Activated T-helper 9 cell treated with anti-CD3 and anti-CD28 coated beads, Interleukin-2, amount 50 U/mL, for 16 hours (primary cell): Measurements from ENCODE around the gene ADCY10.

Experiments
- DNase-seq: peaks from one replicate; pipeline ENCODE4 v3.0.0-alpha.2; 2020; ENCODE audit warnings: low read depth

Gene ADCY10

DNA sequence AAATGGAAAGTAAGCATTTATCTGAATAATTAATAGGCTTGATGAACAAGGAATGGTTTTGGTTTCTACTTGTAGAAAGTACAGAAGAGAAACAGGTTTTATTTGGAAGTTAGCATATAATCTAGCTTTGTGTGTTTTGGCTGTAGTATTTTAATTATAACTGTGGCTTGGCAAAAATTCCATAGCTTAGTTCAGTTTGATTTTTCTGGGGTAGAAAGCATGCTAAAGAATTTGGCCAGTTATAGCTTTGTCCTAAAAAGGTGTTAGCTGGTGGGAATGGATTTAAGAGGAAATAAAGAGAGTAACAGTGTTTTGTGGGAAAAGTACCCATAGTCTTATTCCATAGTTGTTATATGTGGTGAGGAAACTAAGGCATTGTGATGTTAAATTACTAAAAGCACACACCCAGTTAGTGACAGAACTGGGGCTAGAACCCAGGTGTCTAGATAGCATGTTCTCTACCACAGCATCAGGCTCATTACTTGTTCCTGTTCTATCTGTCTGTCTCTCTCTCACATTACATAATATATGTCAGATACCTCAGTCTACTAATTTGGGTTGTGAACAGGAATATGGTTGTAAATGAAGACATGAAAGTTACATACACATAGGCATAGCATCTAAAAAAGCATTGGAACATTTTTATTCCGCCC, 137.2 kb downstream of the ADCY10 start:
- DNase-seq: no peak

DNA sequence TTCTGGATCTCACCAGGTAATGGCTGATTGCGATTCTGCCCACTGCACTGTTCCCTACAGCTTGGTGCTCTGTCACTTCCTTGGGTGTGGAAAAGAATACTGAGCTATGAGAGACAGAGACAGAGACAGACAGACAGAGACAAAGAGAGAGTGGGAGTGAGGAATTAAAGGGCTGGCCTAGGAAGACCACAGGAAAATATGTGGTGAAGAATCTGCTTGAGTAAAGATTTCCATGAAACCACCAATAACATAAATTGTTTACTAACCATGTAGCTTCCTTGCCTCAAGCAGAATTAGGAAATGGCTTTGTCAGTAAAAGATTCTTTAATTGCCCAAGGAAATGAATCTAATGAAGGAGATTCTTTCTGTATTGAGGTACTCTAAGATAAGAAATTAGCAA, 137.8 kb downstream of the ADCY10 start:
- DNase-seq: no peak

- no peak for DNase-seq
Measured at GRCh38 chr1:167775178-167775577, 138.8 kb downstream of the ADCY10 start.

GRCh38 chr1:167774710-167775109, 139.2 kb downstream of the ADCY10 start:
- DNase-seq: no peak

DNA sequence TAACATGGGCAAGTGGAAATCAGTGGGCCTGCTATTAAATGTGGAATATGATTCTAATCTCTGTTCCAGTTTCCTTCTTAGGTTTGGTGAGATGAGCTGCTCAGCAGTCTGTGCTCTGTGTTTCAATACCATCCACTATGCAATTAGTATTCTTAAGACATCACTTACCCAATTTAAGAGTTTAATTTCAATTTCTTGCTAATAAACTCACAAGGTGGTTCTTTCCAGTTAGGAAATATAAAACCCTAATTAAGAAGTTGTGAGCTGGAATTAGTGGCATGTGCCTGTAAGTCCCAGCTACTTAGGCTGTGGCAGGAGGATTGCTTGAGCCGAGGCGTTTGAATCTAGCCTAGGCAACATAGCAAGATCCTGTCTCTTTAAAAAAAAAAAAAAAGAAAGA, 140.4 kb downstream of the ADCY10 start:
- DNase-seq: no peak

DNA sequence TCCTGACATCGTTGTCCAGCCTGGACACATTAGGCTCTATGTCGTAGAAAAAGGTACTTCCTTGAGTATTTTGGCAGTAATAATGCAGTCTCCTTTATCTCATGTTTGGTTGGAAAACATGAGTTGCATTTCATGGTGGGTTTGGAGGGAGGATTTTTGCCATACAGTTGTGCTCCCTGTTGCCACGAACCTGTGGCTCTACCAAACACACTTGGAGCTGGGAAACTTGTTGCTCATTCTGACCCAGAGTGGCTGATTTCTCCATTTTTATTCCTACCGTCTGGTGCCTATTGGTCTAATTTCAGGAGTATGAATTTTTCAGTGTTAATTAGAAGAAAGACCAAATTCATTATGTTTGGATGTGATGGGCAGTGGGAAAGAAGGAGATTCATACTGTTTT, 141.5 kb downstream of the ADCY10 start:
- DNase-seq: no peak

- DNase-seq: no peak
Measured at GRCh38 chr1:167770127-167770526, 143.8 kb downstream of the ADCY10 start.

GRCh38 chr1:167767761-167768160, 146.2 kb downstream of the ADCY10 start:
- no peak for DNase-seq

GRCh38 chr1:167766538-167766937, 147.4 kb downstream of the ADCY10 start:
- DNase-seq: no peak

DNA sequence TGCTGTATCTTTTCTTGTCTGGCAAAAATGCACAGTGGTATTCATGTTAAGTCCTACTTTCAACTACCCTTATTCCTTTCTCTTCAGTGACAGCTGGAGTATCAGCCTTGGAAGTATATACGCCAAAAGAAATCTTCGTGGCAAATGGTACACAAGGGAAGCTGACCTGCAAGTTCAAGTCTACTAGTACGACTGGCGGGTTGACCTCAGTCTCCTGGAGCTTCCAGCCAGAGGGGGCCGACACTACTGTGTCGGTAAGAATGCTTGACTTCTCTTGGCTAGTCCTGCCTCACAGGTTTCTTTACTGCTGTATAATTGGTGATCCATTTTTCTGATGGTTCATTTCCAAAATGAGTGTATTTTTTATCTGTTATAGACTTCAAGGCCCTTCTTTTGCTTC, 148.4 kb downstream of the ADCY10 start:
- DNase-seq: no peak

GRCh38 chr1:167764458-167765330, 149.2 kb downstream of the ADCY10 start:
- DNase-seq: no peak

- no peak for DNase-seq
Measured at GRCh38 chr1:167763525-167764220, 150.3 kb downstream of the ADCY10 start.

DNA sequence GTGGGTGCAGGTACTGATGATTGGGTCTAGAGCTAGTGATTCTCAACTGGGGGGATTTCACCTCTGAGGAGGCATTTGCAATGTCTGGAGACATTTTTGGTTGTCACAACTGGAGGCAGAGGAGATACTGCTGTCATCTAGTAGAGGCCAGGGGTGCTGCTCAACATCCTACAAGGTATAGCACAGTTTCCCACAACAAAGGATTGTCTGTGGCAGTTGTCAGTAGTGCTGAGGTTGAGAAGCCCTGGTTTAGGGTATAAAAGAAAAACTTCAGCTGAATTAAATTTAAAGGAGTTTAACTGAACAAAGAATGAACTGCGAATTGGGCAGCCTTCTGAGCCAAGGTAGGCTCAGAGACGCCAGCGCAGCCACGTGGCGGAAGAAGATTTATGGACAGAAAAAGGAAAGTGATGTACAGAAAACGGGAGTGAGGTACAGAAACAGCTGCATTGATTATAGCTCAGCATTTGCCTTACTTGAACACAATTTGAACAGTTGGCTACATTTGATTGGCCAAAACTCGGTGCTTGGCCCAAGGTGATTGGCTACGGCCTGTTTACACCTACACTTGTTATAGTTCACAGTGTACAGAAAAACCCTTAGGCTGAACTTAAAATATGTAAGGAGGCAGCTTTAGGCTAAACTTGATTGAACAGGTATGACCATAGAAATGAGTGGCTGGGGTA, 151.7 kb downstream of the ADCY10 start:
- no peak for DNase-seq

- no peak for DNase-seq
Measured at GRCh38 chr1:167761400-167761799, 152.5 kb downstream of the ADCY10 start.
